ENCODE results near the gene MYORG. TPM values are rescaled to one million over a fixed set of nuclear protein-coding genes. Genes with fewer than 3 reads are reported as not detected.

MYORG gene
- total and polyA plus RNA-seq, 8 donors: 0.76 to 31.3 (median 14.4) TPM

GRCh38 chr9:34374339-34374738, 2.4 kb downstream of the MYORG start:
- Histone ChIP-seq H3K36me3 (peaks cover 26 to 39% (median 30%) of the 10 kb centered on the region in 4 donors), H3K4me3 (no peak overlapping the region), H3K9me3 (no peaks in the 10 kb centered on the region), H3K27ac (peak overlapping the region; percentile 44 to 93 (median 85)), H3K4me1 (peaks cover 26 to 72% (median 55%) of the 10 kb centered on the region in 4 donors), H3K27me3 (peaks cover 0 to 11% (median 0%) of the 10 kb centered on the region in 3 donors)
- intact Hi-C loops (cut with DNase I; ENCODE audit: low total_unique reads): loop anchor here (5.0 to 10.0 kb wide), 2 partner anchors 37 to 190 kb away; no protein-coding TSS in a partner anchor
- 61 to 74% (median 66%) methylated on average over 3 of the region's 3 CpGs for whole genome bisulfite sequencing, 5 donors
- no peak for DNase-seq
- TF ChIP-seq EP300 (IDR thresholded peaks at IDR 0.05) (no peak), CTCF (IDR thresholded peaks at IDR 0.05) (no peak), POLR2A (IDR thresholded peaks at IDR 0.05) (no peak)

- no peak for TF ChIP-seq CTCF (IDR thresholded peaks at IDR 0.05)
- no peak for TF ChIP-seq EP300 (IDR thresholded peaks at IDR 0.05)
- TF ChIP-seq POLR2A (IDR thresholded peaks at IDR 0.05): no peak
- TF ChIP-seq POLR2AphosphoS5 (IDR thresholded peaks at IDR 0.05): no peak
- H3K36me3 ChIP-seq: peaks cover 26 to 44% (median 32%) of the 10 kb centered on the region in 4 donors
- H3K4me1 ChIP-seq: peaks cover 21 to 66% (median 51%) of the 10 kb centered on the region in 4 donors
- intact Hi-C loops (cut with DNase I; ENCODE audit: low total_unique reads): loop anchor here (5.0 to 10.0 kb wide), 2 partner anchors 36 to 189 kb away; no protein-coding TSS in a partner anchor
- DNase-seq: no peak
- H3K9me3 ChIP-seq: no peaks in the 10 kb centered on the region
- H3K27me3 ChIP-seq: peaks cover 0 to 11% (median 0%) of the 10 kb centered on the region in 3 donors
- 83 to 100% (median 93%) methylated on average over 2 of the region's 2 CpGs for WGBS, 5 donors
- H3K27ac ChIP-seq: peak overlapping the region in 3 of 5 donors; percentile 44 to 93 (median 85)
- H3K4me3 ChIP-seq: no peak overlapping the region
These were observed 2.9 kb downstream of the MYORG start for GRCh38 chr9:34373749-34374148.

GRCh38 chr9:34372467-34373011, 4.2 kb downstream of the MYORG start:
- intact Hi-C loops (cut with DNase I; ENCODE audit: low total_unique reads): loop anchor here (5.0 to 10.0 kb wide), 2 partner anchors 35 to 188 kb away; no protein-coding TSS in a partner anchor
- Histone ChIP-seq H3K27me3 (peaks cover 0 to 11% (median 0%) of the 10 kb centered on the region in 3 donors), H3K4me3 (no peak overlapping the region), H3K4me1 (peaks cover 18 to 59% (median 46%) of the 10 kb centered on the region in 4 donors), H3K36me3 (peaks cover 26 to 57% (median 35%) of the 10 kb centered on the region in 4 donors), H3K9me3 (no peaks in the 10 kb centered on the region), H3K27ac (no peak overlapping the region)
- TF ChIP-seq EP300 (IDR thresholded peaks at IDR 0.05) (no peak), POLR2A (IDR thresholded peaks at IDR 0.05) (no peak)
- DNase-seq: peak in 1 of 2 donors; percentile 61
- 73 to 85% (median 84%) methylated on average over 28 to 41 of the region's 41 CpGs for WGBS, 5 donors

- 88 to 93% (median 91%) methylated on average over 44 to 60 of the region's 60 CpGs for WGBS, 5 donors
- no peak for DNase-seq
- H3K4me3 ChIP-seq: no peak overlapping the region
These were observed 4.7 kb downstream of the MYORG start for GRCh38 chr9:34371886-34372466.

More at GRCh38 chr9:34371886-34372466, 4.7 kb downstream of the MYORG start:
- intact Hi-C loops (cut with DNase I; ENCODE audit: low total_unique reads): loop anchor here (5.0 to 10.0 kb wide), 2 partner anchors 35 to 187 kb away; no protein-coding TSS in a partner anchor
- H3K27ac ChIP-seq: no peak overlapping the region
- peaks cover 0 to 11% (median 0%) of the 10 kb centered on the region in 3 donors for H3K27me3 ChIP-seq
- peaks cover 26 to 62% (median 38%) of the 10 kb centered on the region in 4 donors for H3K36me3 ChIP-seq
- H3K4me1 ChIP-seq: peaks cover 16 to 54% (median 41%) of the 10 kb centered on the region in 4 donors
- TF ChIP-seq EP300 (IDR thresholded peaks at IDR 0.05): no peak
- TF ChIP-seq POLR2AphosphoS5 (IDR thresholded peaks at IDR 0.05): no peak
- TF ChIP-seq POLR2A (IDR thresholded peaks at IDR 0.05): no peak
- no peak for TF ChIP-seq CTCF (IDR thresholded peaks at IDR 0.05)
- no peaks in the 10 kb centered on the region for H3K9me3 ChIP-seq

All from stomach (tissue), 9 donors.